ENCODE results near the gene SEPTIN7. TPM values are rescaled to one million over a fixed set of nuclear protein-coding genes. Genes with fewer than 3 reads are reported as not detected.

Gene SEPTIN7
- total RNA-seq, 1 experiment from 2014 or later, result 292 TPM

GRCh38 chr7:35781200-35781701 lies 19.6 kb upstream of the SEPTIN7 start:
- intact Hi-C loops (cut with micrococcal nuclease; ENCODE audit: unreplicated experiment), result no loop called here
- TF ChIP-seq POLR2AphosphoS5 (IDR thresholded peaks at IDR 0.05; ENCODE audit: low read depth, low read length), result no peak
- no peak for TF ChIP-seq SIN3A (IDR thresholded peaks at IDR 0.05; ENCODE audit: borderline replicate concordance, insufficient read depth, low read depth, low read length)
- no peak for TF ChIP-seq REST (IDR thresholded peaks at IDR 0.05; ENCODE audit: insufficient read depth in 1 of 2, low read depth in 2 of 2, low read length in 1 of 2)
- TF ChIP-seq TCF7L2 (IDR thresholded peaks at IDR 0.05; ENCODE audit: low read depth, low read length), result no peak
- no peak for TF ChIP-seq CTCF (IDR thresholded peaks at IDR 0.05)
- H3K4me3 ChIP-seq (ENCODE audit: low read depth in 2 of 2, low read length in 2 of 2), result no peak overlapping the region
- BruUV-seq (replicated peaks), result no TSS peak
- H3K27ac ChIP-seq (ENCODE audit: low read length), result no peak overlapping the region
- no peak for ATAC-seq
- no peaks in the 10 kb centered on the region for H3K4me1 ChIP-seq (ENCODE audit: control insufficient read depth, insufficient read depth, low read length)
- no peak for DNase-seq (ENCODE audit: low read depth, low spot score)
- ChIA-PET POLR2A (no interaction called here), CTCF (no interaction called here)
- no peaks in the 10 kb centered on the region for H3K36me3 ChIP-seq (ENCODE audit: control insufficient read depth, insufficient read depth, low read length)
- H3K27me3 ChIP-seq (ENCODE audit: control insufficient read depth, insufficient read depth, low read length), result peaks cover 31% of the 10 kb centered on the region
- in situ Hi-C loops (cut with HindIII; ENCODE audit: low pct_unique_long_range_greater_than_20kb, low sequenced_read_pairs), result no loop called here
- H3K9me3 ChIP-seq (ENCODE audit: control insufficient read depth, insufficient read depth, low read depth, low read length), result no peaks in the 10 kb centered on the region

GRCh38 chr7:35781767-35782515 lies 18.9 kb upstream of the SEPTIN7 start:
- TF ChIP-seq TCF7L2 (IDR thresholded peaks at IDR 0.05; ENCODE audit: low read depth, low read length) (no peak), POLR2AphosphoS5 (IDR thresholded peaks at IDR 0.05; ENCODE audit: low read depth, low read length) (no peak), REST (IDR thresholded peaks at IDR 0.05; ENCODE audit: insufficient read depth in 1 of 2, low read depth in 2 of 2, low read length in 1 of 2) (no peak), CTCF (IDR thresholded peaks at IDR 0.05) (no peak), SIN3A (IDR thresholded peaks at IDR 0.05; ENCODE audit: borderline replicate concordance, insufficient read depth, low read depth, low read length) (no peak)
- intact Hi-C loops (cut with micrococcal nuclease; ENCODE audit: unreplicated experiment) (no loop called here), in situ Hi-C loops (cut with HindIII; ENCODE audit: low pct_unique_long_range_greater_than_20kb, low sequenced_read_pairs) (no loop called here)
- Histone ChIP-seq H3K4me1 (ENCODE audit: control insufficient read depth, insufficient read depth, low read length) (no peaks in the 10 kb centered on the region), H3K27me3 (ENCODE audit: control insufficient read depth, insufficient read depth, low read length) (peaks cover 27% of the 10 kb centered on the region), H3K4me3 (ENCODE audit: low read depth in 2 of 2, low read length in 2 of 2) (no peak overlapping the region), H3K9me3 (ENCODE audit: control insufficient read depth, insufficient read depth, low read depth, low read length) (no peaks in the 10 kb centered on the region), H3K36me3 (ENCODE audit: control insufficient read depth, insufficient read depth, low read length) (no peaks in the 10 kb centered on the region), H3K27ac (ENCODE audit: low read length) (no peak overlapping the region)
- CTCF ChIA-PET, result no interaction called here
- POLR2A ChIA-PET, result interaction anchor here (0.7 kb wide), 1 partner anchor 10 kb away, joined by 9 read pairs; no protein-coding TSS in a partner anchor
- ATAC-seq (no peak), DNase-seq (ENCODE audit: low read depth, low spot score) (no peak)
- BruUV-seq (replicated peaks), result no TSS peak
